Activated effector memory CD4-positive, alpha-beta T cell treated with Interleukin-2 at 50 U/mL for 16 hours (primary cell): ENCODE results near the gene CDK5R2.
"Not testable (repeated sequence)": the region's sequence is repeated elsewhere in the genome, so short reads cannot be mapped to it uniquely, and the experiment has no call there.

Source experiments
- DNase-seq: peaks from one replicate; pipeline ENCODE4 v3.0.0-alpha.2; 2020

CDK5R2 gene

DNA sequence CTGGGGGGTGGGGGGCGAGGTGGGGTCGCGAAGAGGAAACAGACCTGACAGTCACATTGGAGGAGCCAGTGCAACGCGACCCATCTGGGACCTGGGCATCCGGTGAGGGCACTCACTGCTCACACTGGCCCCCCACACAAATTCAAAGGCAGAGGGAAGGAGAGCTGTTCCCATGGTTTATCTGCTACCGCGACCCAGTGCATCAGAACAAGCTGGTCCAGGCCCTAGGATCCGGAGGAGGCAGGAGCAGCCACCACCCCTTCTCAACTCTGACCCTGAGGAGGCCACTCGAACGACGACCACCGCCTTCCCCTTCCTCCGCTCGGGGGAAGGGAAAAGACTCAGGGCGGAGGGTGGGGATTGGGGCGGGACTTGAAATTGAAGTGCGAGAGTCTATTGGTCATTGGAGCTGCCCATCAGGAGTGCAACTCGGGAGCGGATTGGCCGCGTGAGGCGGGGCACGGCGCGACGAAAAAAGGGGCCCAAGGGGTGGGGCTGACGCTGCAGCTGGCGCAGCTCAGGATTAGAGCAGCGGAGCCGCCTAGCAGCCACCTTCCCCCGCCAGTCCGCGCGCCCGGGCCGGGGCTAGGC, at the start of gene CDK5R2:
Gene CDK5R2 (plus strand): TSS at position 526 of the 591 bp plus-strand sequence. CDS start 155 bp downstream, outside the sequence.
- DNase-seq = peak; percentile 36

DNA sequence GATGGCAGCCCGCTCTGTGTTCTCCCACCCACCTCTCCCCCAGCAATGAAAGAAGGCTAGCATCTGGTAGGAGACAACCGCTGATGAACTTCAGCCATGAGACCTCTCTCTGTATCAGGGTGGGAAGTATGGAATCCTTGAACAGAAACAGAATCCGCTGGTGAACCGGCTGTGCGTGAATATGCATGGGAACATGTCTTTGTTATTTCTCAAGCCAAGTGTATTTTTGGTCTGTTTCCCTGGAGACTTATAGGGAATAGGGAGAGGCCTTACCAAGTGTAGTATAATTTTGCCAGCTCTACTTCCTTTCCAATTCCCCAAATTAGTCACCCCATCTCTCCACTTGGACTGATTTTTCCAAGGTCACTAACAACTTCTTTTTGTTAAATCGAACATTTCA, 48.7 kb upstream of the CDK5R2 start:
- no peak for DNase-seq

DNA sequence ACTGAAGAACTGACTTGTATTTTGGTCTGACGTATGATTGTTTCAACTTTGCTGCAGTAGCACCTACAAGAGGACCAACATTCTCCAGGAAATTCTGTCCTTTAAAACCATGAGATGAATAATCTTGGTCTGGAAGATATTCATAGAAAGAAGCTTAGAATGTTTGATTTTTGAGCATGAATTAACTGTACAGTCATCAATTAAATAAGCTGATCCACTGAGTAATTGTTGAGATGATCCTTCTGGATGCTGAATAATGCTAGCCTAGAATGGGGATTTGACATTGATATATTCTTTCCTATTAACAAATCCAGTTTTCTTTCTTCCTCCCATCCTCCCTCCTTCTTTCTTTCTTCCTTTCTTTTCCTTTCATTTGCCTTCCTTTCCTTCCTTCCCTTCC, 39.0 kb upstream of the CDK5R2 start:
- DNase-seq = no peak

DNA sequence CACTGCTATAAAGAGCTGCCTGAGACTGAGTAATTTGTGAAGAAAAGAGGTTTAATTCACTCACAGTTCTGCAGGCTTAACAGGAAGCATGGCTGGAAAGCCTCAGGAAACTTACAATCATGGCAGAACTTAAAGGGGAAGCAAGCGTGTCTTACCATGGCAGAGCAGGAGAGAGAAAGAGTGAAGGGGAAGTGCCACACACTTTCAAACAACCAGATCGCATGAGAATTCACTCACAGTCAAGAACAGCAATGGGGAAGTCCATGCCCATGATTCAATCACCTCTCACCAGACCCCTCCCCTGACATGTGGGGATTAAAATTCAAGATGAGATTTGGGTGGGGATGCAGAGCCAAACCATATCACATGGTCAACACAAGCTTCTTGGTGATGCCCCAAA, 34.7 kb upstream of the CDK5R2 start:
- DNase-seq = no peak

DNA sequence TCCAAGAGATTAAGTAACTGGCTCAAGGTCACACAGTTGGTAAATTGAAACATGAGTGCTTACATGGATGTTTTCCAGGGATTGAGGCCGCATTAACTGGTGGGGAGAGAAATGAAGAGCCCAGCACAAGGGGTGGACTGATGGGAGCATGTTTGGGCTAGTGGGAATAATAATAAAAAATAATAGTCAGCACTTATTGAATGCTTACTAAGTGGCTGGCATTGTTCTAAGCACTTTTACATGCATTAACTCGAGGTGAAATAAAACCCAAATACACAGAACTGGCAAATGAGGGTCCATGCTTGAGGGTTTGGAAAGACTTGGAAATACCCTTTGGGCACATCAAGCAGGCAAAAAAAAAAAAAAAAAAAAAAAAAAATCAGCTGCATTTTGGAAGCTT, 34.0 kb upstream of the CDK5R2 start:
- no peak for DNase-seq

DNA sequence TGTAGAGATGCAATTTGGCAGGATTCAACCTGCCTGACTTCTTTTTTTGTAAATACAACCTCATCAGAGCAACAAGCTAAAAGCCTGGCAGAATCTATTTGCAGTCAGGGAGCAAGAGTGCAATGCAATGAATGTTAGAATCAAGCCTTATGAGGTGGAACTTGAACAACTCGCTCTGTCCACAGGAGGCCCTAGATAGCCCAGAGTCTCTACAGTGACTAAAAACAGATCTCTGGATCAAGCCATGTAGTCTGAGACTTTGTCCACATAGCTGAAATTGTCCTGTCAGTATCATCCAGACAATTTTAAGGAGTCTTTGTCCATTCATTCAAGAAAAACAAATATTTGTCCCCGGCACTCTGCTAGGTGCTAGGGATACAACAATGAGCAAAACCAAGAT, 32.0 kb upstream of the CDK5R2 start:
- DNase-seq = no peak

DNA sequence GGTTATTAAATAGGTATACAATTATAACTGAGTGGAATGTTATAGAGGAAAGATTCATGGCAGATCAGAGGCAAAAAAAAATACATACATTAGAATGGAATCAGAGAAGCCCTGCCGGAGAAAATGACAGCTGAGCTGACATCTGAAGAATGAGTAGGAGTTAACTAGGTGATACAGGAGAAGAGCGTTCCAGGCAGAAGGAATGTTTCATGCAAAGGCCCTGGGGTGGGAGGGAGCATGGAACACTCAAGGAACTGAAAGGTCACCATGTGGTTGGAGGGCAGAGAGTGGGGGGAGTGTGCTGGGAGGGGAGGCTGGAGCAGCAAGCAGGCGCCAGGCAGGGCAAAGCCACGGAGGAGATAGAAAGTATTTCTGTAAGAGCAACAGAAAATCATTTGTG, 31.6 kb upstream of the CDK5R2 start:
- no peak for DNase-seq

DNA sequence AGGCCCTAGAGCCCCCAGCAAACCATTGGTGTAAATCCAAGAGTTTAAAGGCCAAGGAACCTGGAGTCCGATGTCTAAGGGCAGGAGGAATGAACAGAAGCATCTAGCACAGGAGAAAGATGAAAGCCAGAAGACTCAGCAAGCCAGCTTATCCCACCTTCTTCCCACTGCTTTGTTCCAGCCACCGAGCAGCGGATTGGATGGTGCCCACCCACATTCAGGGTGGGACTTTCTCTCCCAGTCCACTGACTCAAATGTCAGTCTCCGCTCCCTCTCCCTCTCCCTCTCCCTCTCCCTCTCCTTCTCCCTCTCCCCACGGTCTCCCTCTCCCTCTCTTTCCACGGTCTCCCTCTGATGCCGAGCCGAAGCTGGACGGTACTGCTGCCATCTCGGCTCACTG, 29.0 kb upstream of the CDK5R2 start:
- not testable (repeated sequence) for DNase-seq

DNA sequence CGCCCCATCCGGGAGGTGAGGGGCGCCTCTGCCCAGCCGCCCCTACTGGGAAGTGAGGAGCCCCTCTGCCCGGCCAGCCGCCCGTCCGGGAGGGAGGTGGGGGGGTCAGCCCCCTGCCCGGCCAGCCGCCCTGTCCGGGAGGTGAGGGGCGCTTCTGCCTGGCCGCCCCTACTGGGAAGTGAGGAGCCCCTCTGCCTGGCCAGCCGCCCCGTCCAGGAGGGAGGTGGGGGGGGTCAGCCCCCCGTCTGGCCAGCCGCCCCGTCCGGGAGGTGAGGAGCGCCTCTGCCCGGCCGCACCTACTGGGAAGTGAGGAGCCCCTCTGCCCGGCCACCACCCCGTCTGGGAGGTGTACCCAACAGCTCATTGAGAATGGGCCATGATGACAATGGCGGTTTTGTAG, 27.7 kb upstream of the CDK5R2 start:
- DNase-seq = not testable (repeated sequence)

DNA sequence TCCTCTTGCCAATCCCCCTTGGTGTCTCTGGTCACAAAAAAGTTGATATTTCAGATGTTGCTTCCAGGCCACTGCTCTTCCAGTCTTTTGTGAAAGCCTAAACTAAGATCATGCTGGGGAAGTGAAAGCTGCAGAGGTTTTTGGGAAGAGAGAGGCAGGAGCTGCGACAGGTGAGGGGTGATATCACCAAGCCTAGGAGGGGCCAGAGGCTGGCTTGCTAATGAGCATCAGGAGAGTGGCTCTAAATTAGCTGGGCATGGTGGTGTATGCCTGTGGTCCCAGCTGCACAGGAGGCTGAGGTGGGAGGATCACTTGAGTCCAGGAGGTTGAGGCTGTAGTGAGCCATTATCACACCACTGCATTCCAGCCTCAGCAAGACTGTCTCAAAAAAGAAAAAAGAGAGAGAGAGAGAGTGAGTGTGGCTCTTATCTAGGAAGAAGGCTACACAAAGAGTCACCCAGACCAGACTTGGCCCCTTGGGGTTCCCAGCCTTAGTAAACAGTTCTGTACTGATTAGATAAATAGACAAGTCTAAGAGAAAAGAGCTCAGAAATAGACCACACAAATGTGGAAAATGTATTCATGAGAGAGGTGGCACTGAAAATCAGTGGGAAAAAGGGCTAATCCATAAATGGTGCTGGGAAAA, 14.6 kb upstream of the CDK5R2 start:
- no peak for DNase-seq

DNA sequence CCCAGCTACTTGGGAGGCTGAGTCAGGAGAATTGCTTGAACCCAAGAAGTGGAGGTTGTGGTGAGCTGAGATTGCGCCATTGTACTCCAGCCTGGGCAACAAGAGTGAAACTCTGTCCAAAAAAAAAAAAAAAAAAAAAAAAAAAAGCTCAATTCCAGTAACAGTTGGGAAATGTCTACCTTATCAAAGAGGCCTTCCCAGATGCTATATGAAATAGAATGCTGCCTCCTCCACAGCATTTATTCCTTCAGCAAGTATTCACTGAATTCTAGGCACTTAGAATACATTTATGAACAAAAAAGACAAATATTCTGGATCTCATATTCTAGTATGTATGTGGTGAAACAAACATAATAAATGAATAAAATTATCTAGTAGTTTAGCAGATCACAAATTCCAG, 12.8 kb upstream of the CDK5R2 start:
- no peak for DNase-seq

DNA sequence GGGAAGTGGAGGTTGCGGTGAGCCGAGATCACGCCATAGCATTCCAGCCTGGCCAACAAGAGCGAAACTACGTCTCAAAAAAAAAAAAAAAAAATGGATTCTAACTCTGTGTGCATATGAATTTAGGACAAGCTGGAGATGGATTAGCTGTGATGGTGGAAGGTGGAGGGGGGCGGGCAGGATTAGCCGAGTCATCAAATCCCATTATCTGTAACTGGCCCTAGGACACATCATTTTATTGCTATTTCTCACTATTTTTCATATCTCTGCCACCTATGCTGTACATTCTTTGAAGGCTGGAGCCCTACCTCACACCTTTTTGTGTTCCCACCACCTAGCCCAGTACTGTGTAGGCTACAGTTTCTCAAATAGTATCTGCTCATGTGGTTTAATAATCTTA, 7.3 kb upstream of the CDK5R2 start:
- DNase-seq = no peak

DNA sequence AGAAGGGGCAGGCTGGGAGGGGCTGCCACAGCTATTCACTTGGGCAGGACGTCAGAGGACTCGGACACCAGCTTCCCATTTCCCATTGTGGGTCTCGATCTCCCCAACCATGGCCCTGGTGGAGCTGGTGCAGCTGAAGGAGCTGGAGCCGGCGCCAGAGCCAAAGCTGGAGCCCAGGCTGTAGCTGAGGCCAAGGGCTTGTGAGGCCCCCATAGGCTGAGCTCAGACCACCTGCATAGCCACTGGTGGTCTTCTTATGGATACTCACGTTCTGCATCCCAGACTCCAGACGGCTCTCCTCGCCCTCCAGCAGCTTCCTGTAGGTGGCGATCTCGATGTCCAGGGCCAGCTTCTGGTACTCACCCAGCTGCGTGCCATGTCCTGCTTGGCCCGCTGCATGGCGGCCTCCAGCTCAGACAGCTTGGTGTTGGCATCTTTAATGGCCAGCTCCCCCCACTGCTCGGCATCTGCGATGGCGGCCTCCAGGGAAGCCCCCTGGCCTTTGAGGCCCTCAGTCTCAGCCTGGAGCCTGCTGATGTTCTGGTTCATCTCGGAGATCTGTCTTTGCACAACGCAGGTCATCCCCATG, 6.0 kb upstream of the CDK5R2 start:
- DNase-seq = no peak

DNA sequence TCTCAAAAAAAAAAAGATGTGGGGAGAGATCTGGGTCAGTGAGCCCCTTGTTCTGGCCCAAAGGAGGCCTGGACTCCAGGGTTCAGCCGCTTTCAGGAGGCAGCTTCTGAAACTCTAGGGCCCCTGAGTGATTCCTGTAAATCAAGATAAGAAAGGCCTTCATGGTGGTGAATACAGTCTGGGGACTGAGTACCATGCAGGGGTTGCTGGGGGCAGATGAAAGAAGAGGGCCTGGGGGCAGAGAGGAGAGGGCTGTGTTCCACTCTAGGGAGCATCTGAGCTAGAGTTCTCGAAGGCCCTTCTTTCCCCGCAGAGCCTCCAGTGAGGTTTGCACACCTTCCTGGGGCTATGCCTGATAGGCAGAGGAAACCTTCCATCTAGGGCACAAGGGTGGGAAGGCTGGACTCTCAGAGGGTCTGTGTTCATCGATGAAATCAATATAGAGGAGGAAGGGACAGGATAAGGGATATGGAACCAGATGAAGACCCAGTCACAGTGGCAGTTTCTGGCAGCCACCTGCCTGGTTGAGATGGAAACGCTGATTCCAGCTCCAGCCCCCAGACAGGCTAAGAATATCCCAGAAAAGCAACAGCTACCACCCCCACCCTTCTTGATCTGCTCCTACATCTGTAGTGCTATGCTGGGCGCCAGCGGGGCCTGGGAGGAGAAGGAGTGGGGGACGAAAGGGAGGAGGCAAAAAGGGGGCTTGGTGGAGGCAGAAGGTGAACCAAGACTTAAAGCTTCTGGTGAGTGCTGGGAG, 4.7 kb upstream of the CDK5R2 start:
- DNase-seq = no peak

DNA sequence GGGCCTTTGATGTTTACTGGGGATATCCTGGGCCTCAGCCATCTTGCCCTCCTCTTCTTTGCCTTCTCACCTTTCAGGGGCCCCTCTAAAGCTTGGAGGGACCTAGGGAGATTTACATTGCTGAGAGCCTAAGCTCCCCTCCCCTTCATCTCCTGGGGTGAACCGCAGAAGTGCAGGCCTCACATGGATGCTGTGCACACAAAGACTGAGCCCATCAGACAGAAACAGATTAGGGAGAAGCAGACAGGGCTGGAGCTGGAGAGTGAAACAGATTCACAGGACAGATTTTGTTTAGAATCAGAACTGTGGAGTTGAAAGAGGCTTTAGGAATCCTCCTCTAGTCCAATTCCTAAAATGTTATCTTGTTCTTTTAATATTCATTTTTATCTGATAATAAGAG, 3.4 kb upstream of the CDK5R2 start:
- no peak for DNase-seq

DNA sequence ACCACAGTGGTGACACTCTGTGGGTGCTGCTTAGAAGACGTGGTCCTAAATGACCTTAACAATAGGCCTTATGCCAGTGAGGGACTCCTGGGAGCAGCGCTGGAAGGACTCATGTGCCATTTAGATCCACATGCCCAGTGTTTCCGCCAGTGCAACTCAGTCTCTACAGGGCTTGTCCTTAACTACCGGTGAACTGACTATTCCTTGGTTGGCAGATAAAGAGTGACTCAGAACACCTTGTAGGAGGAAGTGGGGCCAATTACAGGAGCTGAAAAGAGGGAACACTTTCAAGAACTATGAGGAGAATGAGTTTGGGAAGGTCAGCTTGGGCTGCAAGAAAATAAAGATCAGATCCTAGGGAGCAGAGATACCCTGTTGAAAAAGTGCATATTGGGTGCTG, 1.8 kb upstream of the CDK5R2 start:
- DNase-seq = no peak

DNA sequence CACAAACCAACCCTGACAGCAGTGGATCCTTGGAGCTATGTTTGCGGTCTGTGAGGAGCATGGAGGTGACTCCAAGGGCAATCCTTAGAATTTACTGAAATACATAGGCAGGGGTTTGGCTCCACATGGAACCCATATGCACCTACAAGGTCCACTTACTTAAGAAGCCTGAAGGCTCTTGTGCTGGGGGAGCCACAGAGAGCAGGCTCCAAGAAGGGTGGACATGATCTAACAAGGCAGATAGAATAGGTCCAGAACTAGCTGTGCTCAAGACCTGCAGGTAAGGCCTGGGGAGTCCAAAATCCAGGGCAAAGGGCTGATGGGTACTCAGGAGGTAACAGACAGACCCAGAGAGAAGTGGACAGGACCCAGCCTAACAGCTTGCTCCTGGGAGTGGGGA, 1.2 kb upstream of the CDK5R2 start:
- no peak for DNase-seq

DNA sequence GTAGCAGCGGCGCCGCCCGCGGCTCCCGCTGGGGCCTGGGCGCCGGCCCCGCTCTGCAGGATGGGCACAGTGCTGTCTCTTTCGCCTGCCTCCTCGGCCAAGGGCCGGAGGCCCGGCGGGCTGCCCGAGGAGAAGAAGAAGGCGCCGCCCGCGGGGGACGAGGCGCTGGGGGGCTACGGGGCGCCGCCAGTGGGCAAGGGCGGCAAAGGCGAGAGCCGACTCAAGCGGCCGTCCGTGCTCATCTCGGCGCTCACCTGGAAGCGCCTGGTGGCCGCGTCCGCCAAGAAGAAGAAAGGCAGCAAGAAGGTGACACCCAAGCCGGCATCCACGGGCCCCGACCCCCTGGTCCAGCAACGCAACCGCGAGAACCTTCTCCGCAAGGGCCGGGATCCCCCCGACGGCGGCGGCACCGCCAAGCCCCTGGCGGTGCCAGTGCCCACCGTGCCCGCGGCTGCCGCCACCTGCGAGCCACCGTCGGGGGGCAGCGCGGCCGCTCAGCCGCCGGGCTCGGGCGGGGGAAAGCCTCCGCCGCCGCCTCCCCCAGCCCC, 369 bp downstream of the CDK5R2 start:
- DNase-seq = no peak

DNA sequence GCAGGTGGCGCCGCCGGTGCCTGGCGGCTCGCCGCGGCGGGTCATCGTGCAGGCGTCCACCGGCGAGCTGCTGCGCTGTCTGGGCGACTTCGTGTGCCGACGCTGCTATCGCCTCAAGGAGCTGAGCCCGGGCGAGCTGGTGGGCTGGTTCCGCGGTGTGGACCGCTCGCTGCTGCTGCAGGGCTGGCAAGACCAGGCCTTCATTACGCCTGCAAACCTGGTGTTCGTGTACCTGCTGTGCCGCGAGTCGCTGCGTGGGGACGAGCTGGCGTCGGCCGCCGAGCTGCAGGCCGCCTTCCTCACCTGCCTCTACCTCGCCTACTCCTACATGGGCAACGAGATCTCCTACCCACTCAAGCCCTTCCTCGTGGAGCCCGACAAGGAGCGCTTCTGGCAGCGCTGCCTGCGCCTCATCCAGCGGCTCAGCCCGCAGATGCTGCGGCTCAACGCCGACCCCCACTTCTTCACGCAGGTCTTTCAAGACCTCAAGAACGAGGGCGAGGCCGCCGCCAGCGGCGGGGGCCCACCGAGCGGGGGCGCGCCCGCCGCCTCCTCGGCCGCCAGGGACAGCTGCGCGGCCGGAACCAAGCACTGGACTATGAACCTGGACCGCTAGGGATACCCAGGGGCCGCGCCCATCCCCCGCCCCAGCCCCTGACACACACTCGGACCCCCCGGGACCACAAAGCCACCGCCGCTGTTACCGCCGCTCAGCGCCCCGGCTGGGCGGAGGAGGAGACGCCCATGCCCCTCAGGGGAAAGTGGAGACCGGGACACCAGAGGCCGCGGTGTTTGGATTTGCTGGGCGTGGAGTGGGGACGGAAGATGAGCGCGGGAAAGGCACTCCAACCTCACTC, 1.1 kb downstream of the CDK5R2 start:
- DNase-seq = no peak

DNA sequence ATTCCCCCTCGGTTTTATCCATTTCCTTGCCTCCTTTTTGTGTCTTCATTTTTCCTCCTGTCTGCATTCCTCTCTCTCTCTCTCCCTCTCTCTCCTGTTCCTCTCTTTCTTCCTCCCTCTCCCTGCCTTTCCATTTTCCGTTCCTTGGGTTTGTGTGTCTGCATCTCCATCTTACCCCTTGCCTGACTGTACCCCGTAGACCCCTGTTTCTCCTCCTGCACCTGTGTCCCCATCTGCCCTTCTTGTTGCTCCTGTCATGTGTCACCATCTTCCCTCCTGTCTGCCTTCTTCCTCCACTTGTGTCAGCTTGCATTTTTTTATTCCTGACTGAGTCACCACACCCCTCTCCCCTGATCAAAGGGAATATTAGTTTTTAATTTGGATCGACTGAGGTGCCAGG, 1.8 kb downstream of the CDK5R2 start:
- no peak for DNase-seq

DNA sequence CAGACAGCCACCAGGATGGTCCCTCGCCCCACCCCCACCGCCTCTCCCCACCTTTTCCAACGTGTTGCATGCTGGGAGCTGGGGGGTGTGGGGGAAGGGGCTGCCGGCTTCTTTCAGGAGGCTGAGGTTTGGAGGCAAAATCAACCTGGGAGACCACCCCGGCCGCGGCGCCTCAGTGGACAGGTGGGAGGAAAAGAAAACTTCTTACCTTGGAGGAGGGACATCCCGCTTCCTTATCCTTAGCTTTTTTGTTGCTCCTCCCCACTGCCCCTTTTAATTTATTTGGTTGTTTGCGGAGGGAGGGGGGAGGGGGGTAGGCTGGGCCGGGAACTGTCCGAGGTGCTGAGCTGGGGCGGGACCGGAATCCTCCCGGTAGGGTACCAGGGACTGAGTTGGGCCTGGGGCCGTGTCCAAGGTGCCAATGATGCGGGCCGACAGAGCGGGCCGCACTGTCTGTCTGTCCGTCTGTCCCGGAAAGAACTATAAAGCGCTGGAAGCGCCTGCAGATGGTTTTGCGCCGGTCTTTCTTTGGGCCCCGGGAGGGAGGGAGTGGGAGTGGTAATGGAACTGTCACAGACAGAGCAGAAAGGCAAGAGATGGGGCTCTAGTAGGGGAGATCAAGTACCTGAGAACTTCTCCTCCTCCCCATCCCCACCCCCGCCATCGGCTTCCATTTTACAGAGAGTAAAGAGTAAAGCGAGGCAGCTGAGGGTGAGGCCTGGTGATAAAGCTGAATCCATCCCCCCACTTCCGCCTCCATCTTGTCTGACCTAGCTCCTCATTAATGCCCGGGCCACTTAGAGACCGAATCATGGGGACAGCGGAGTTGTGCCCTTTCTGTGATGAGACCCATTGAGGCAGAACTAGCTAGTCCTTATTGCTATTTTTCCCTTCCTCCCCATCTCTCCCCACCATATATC, 2.4 kb downstream of the CDK5R2 start:
- no peak for DNase-seq
